ENCODE data around the gene UCP3.

UCP3 gene

DNA sequence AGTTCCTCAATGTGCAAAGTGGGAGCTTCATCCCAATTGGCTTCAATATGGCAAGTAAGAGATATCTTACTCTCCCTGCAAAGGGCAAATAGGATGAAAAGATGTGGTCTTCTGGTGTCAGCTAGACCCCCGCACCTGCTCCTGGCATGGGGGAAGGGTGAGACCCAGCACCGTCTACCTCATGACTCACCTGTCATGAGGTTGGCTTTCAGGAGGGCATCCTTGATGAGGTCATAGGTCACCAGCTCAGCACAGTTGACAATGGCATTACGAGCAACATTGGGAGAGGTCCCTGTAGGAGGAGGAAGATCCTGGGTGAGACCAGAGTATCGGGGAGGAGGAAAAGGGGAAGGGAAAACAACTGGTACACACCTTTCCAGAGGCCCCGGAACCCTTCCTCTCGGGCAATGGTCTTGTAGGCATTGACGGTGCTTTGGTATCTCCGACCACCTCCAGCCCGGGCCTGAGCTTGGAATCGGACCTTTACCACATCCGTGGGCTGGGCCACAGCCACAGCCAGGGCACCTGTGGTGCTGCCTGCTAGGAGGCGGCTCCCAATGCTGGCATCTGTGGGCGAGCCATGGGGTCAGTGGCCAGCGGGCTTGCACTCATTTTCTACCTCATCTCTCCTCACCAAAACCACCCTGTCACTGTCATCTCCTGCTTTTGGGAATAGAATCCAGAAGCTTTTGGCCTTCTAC lies 32.3 kb downstream of the UCP3 start:
- no peak for DNase-seq

DNA sequence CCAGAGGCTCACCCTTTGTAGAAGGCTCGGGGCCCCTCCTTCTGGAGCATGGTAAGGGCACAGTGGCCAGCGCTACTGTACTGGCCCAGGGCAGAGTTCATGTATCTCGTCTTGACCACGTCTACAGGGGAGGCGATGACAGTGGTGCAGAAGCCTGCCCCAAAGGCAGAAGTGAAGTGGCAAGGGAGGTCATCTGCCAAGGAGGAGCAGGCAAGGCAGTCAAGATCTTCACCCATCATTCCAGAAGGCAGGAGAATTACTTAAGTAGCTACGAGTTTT lies 33.5 kb downstream of the UCP3 start:
- DNase-seq: no peak

DNA sequence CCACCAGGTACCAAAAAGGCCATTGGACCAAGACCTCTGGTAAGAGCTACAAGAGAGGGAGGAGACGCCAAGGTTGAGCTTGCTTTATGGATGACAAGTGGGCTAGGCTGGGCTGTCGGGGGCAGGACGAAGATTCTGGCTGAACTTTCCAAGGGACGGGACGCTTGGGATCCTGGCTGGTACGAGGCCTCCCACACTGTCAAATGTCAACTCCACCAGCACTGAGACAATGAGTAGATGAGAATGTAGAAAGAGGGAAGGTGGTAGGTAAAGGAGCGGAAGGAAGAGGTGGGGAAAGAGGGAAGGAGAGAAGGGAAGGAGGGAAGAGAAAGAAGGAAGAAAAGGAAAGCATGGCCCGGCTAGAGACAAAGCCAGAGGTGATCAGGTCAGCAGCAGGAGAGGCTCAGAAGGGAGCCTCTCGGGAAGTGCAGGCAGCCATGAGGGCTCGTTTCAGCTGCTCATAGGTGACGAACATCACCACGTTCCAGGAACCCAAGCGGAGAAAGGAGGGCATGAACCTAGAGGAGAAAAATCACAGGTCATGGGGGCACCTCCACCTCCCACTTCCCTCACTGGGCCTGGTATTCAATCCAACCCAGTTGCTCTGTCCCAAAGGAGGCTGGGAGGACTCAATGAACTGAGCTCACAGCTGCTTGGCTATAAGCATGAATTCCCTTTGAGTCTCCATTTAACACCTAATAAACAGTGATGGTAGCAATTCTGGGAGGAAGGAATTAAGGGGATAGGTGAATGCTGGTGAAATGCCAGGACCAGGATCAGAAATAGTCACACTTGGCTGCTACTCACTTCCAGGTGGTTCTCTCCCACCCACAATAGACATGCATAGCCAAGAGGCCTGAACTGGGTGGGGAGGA lies 34.0 kb downstream of the UCP3 start:
- no peak for DNase-seq

DNA sequence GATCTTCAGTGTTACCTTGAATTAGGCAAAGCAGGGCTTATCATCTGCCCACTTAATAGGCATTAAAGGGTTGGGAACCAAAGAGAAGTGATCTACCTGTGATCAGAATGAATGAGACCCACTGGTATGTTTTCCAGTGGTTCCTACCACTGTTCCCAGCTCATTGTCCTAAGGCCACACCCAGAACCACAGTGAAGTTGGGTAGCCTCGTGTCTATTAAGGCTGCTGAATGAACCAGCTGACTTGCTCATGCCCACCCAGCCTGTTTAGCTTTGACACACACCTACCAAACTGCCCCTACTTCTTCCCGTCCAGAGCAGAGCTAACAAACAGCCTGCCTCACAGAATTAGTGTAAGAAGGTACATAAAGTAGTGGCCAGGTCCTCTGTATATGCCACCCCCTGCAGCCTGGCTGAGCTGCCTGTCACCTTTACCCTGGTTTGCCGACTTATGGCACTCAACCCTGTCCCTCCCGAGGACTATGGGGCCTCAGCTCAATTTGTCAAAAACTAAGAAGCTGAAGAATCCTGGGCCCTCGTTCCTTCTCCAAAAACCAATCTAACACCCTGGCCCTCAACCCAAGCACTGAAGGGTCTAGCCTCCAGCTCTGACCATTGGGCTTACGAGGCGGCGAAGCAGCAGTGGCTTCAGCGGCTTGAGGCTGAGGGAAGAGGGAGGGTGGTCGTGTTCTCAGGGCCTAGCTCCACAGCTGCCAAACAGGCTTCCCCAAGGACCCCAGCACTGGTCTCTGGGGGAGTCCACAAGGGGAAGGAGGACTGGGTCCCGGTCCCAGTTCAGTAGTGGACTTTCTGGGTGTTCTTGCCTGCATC lies 36.0 kb downstream of the UCP3 start:
- DNase-seq: no peak

DNA sequence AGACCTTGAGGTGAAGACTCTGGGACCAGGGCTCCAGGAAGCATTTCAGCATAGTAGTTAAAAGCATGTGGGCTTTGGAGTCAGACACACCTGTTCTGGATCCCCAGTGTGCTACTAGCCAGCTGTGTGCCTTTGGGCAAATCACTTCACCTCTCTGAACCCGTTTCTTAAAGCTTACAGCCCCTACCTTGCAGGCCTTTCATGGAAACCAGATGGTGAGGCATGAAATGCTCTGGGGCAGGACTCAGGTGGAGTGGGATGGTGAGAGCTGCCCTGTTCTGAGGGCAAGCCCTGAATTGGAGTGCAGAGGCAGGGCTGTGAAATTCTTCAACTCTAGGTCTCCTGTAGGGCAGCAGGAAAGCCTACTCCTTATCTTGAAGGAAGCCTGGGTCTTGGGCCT lies 36.7 kb downstream of the UCP3 start:
- DNase-seq: no peak

DNA sequence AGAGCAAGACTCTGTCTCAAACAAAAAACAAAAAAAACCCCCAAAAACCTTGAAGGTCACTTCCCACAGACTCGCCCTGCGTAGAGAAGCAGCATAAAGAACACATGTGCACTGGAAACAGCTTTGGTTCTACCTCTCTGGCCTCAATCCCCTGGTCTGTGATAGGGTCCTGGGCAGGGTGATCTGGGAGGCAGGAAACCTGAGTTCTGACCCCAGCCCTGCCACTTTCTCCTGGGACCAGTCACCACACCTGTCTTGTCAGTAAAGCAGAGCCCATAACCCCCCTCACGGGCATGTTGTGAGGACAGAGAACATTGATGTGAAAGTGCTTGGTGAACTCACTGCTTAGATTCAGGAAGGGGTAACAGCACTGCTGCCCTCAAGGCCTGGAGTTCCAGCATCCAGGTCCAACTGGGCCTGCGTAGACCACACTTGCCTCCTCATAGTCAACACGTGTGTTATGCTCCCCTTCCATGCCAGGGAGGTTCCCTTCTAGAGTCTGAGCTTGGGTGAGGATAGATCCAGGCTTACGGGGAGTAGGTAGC lies 37.6 kb downstream of the UCP3 start:
- no peak for DNase-seq

DNA sequence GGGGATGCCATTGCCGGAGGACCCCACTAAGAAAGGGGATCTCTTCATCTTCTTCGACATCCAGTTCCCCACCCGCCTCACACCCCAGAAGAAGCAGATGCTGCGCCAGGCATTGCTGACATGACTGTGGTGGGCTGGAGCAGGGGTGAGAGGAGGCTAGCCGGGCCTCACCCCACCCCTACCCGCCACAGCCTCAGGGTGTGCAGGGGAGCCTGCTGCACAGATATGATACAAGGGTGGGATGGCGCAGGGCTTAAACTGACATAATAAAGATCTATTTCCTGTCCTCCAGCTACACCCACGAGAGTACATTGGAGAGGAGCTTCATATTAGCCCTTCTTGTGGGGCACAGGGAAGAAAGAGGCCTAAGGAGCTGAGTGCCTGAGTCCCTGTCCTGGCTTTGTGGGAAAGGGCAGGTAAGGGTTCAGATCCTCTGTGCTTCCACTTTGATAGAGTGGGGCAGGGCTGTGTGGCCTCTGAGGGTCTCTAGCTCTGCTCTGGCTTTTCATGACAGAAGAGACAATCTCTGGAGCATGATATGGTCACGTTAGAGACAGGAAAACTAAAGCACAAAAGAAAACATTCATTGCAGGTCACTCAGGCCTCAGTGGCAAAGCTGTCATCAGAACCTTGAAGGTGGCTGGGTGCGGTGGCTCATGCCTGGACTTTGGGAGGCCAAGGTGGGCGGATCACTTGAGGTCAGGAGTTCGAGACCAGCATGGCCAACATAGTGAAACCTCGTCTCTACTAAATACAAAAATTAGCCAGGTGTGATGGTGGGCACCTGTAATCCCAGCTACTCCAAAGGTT lies 38.7 kb downstream of the UCP3 start:
- no peak for DNase-seq

DNA sequence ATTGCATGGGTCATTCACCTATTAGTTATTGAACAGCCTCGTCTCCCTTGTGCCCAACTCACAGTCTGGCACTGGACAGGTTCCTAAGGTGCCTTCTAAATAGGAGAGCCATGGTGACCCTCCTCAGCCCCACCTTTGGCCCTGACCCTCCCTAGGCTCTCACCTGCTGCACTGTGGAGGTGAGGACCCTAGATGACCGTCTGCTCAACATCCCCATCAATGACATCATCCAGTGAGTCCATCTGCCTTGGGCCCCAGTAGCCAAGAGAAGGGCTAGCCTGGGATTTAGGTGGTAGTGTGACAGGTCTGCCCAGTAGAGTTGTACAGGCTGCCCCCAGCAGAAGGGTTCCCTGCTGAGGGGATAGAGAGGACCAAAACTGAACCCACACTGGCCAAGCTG lies 39.8 kb downstream of the UCP3 start:
- DNase-seq: no peak

DNA sequence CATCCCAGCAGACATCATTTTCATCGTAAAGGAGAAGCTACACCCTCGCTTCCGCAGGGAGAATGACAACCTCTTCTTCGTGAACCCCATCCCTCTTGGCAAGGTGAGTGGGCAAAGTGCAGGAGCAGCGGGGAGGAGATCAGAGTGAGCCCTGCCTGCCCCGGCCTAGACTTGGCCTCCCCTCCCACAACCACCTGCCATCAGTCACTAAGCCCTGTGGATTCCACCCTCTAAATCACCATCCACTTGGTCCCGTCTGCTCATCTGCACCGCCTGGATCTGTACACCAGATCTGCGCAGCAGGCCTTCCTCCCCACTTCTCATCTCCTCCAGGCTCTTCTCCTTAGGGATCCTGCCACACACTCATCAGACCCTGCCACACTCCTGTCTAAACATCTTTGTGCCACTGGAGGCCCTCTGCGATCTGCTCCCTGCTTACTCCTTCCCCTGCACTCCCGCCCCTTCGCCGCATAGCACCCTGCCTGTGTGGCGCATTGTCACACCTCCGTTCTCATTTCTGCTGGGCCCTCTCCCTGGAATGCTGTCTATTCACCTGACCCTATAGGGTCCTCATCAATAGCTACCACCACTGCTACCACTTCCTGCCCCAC lies 40.4 kb downstream of the UCP3 start:
- no peak for DNase-seq

DNA sequence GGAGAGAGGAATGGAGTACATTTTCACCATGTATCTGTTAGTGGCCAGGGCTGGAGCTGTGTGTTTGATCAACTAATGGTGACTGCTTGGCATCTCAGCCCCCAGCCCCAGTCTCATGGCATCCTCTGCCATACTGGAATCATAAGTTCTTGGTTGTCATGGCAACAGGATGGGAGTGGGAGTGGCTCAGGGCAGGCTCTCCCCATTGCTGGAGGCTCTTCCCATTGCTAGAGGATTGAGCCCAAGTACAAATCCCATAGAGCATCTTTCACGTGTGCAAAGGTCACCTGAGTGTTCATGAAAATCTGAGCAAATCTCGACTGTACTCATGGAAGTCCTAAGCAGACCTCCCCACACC lies 43.1 kb downstream of the UCP3 start:
- no peak for DNase-seq

DNA sequence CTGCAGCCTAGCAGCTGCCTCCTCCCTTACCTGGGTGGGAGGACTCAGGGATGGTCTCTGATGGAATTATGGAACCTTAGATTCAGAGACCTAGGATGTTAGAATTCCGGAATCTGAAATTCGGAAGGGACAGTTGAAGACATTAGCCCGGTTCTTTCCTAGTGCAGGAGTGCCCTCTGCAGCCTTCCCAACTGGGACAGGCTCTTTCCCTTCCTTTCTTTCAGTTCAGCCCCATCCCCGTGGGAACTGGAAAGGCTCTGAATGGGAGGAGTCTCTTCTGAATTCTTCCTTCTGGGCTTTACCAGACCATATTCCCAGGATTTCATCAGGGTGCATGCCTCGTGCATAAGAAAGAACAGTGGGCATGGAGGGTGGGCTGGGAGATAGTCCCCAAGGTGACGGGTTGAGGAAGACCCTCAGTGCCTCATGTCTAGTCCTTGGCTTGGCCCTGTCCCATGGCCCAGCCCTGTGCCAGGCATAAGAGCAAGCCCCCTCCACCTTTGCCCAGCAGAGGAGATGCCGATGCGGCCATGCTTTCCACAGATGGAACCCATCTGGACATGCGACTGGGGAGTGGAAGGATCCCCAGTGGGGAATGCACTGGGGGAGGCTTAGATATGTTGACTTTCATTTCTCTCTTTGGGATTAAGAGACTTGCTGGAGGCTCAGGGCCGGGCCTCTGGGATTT lies 43.7 kb downstream of the UCP3 start:
- DNase-seq: no peak

DNA sequence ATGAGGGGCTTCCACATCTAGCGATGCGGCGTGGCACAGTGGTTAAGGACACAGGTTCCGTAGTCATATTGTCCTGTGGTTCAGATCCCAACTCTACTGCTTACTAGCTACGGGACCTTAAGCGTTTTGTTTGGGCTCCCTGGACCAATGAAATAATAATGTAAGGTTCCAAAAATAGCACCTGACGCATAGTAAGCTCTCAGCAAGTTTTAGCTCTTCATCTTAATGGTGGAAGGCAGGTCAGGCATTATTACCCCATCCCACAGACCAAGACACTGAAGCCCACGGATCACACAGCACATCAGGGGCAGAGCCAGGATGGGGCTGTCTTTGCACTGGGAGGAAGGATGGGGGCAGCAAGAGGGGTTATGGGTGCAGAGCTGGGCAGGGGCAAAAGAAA lies 45.0 kb downstream of the UCP3 start:
- no peak for DNase-seq

DNA sequence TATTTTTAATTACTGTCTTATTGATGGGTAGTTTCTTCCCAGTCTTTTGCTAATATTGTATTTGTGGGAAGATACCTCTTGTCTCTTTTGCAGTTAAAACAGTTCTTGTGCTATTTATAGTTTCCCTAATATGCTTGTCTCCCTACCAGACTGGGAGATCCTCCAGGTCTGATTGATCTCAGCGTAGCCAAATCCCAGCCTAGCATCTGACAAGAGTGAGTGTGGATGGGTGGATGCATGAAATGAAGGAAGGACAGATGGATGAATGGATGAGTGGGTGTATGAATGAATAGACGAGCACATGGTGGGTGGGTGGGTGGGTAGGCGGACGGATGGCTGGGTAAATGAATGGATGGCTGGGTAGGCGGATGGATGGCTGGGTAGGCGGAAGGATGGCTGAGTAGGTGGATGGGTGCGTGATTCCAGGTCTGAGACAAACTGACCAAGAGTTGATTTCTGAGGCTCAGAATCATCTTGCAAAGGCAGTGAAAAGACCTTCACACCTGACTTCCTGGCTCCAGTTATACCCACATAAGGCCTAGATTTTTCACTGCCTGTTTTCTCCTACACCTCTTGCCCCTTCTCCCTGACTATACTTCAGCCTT lies 46.7 kb downstream of the UCP3 start:
- no peak for DNase-seq

DNA sequence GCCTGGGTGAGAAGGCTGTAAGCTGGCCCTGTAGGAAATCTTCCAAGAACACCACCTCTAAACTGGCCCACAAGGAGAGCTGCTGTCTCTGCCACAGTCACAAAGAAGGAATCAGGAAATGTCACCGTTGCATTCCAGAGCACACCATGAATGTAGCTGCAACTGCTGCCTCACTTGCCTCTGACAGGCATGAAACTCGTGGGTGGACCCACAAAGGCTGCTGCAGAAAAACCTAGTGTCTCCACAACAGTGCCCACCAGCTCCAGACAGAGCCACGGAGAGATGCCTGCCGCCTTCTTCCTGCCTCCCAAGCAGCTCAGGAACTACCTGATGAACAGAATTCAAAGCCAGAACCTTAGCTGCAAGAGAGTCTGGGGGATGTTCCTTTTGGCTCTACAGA lies 47.6 kb downstream of the UCP3 start:
- no peak for DNase-seq

DNA sequence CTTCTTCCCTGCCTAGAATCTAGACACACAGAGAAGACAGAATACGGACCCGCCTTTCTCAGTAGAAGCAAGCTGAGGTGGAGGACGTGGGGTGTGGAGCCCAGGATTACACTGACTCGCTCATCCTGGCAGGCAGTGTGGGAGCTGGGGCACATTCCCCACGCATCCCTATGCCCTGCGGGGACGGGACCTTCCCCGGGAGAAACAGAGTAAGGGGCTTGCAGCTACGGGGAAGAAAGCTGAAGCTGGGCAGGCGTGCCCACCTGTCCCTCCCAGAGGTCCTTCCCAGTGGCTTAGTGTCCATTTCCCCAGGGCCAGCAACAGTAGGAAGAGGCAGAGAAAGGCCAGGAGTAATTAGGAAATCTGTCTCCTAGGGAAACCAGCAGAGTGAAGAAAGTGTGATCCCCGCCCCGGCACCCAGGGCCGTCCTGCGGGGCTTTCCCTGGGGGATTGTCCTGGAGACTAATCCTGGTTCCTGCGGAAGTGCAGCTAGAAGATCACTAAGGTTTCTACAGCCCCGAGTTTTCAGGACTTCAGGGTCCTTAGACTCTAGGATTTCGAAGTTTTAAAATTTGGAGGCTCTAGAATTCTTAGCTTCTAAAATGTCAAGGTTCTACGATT lies 50.3 kb downstream of the UCP3 start:
- no peak for DNase-seq

DNA sequence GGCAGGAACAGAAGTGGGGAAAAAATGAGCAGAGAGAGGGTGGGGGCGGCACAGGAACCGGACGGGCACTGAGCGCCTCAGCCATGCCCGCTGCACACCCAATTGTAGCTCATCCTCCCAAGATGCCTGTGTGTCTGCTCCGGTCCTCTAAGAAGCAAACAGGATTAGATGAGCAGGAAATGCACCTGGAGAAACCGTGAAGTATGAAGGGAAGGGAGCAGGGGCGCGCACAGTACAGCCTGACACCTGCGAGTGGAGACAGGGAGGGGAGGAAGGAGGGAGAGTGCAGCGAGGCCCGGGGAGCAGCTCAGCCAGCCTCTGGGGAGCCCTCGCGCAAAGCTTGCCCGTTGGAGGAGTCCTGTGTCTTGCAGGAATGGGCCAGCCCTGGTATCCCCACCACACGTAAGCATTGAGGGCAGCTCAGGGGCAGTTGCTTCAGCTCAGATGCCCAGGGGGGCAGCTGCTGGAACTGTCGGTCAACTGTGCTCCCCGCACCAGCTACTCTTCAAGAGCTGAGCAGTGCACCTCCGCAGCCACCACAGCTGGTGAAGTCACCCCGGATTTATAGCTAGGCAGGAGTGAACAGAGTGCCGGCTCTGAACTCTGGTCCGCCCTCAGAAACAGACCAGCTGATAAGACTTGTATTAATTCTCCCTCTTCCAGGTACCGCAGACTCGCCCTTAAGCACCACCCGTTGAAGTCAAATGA lies 51.1 kb downstream of the UCP3 start:
- no peak for DNase-seq

DNA sequence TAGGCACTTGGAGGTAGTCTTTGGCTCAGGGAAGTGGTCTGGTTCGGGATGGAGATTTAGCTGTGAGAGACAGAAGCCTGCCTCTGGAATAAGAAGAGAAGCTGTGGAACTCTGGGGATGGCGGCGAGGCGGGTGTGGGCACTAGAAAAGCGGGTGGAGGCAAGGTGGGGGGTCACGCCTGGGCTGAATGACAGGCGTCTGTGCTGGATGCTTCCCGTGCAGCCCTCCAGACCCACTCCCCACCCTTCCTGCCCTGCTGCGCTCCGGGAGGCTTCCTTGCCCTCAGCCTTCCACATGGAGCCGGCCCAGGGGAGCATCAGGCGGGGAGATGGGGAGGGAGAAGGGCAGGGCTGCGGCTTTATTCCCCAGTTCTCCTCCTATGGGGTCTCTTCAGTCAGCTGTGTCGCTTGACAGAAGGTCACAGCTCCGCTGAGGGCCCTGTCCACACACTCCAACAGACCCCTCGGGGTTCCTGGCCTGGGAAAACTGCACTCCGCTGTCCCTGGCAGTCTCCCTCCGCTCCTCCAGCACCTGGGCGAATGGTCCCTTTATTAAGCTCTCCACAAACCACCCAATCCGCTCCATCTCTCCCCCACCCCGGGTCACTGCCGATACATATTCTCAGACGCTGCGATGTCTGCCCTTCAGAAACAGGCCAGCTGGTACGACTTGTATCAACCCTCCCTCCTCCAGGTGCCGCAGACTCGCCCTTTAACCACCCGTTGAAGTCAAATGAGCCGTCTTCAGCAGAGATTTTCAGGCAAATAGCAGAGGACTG lies 51.8 kb downstream of the UCP3 start:
- no peak for DNase-seq

DNA sequence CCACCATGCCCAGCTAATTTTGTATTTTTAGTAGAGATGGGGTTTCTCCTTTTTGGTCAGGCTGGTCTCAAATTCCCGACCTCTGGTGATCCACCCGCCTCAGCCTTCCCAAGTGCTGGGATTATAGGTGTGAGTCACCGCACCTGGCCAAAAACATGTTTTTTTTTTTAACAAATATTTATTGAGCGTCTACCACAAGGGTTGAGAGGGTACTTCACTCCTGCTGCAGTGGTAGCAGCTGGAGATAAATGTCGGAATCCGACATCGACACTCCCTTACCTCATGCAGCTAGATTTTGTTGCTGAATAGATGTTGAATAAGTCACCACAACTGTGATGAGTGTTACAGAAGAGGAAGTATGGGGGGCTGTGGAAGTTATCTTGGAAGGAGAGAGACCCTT lies 57.1 kb downstream of the UCP3 start:
- DNase-seq: no peak
